NCI-H82 treated with DMSO at 0.1 percent for 48 hours (cell line): ENCODE data around the gene SH3RF3.

Source experiments
- DNase-seq: peaks from one replicate; lab custom pipeline; 2025; ENCODE audit not compliant: unreplicated experiment; lab: John Stamatoyannopoulos, UW

The SH3RF3 gene

GRCh38 chr2:109512076-109512475 lies 383.1 kb downstream of the SH3RF3 start:
- DNase-seq = no peak

- no peak for DNase-seq
Observed at GRCh38 chr2:109513230-109513629, 384.2 kb downstream of the SH3RF3 start.

- no peak for DNase-seq
Observed at GRCh38 chr2:109513749-109514588, 385.0 kb downstream of the SH3RF3 start.

- DNase-seq = no peak
Observed at GRCh38 chr2:109514857-109515256, 385.9 kb downstream of the SH3RF3 start.

GRCh38 chr2:109516445-109517117 lies 387.6 kb downstream of the SH3RF3 start:
- peak; percentile 2 for DNase-seq

- no peak for DNase-seq
Observed at GRCh38 chr2:109517118-109517889, 388.3 kb downstream of the SH3RF3 start.

GRCh38 chr2:109519513-109519912 lies 390.5 kb downstream of the SH3RF3 start:
- DNase-seq = no peak

- peak; percentile 61 for DNase-seq
Observed at GRCh38 chr2:109521233-109522062, 392.4 kb downstream of the SH3RF3 start.

GRCh38 chr2:109522063-109522374 lies 393.0 kb downstream of the SH3RF3 start:
- no peak for DNase-seq

GRCh38 chr2:109523121-109523520 lies 394.1 kb downstream of the SH3RF3 start:
- no peak for DNase-seq

- no peak for DNase-seq
Observed at GRCh38 chr2:109523536-109524361, 394.7 kb downstream of the SH3RF3 start.

GRCh38 chr2:109525836-109526235 lies 396.8 kb downstream of the SH3RF3 start:
- DNase-seq = no peak

GRCh38 chr2:109526442-109526970 lies 397.5 kb downstream of the SH3RF3 start:
- DNase-seq = no peak

GRCh38 chr2:109527079-109527478 lies 398.1 kb downstream of the SH3RF3 start:
- DNase-seq = no peak

GRCh38 chr2:109527846-109528705 lies 399.1 kb downstream of the SH3RF3 start:
- DNase-seq = no peak

- DNase-seq = no peak
Observed at GRCh38 chr2:109528811-109529501, 400.0 kb downstream of the SH3RF3 start.

- no peak for DNase-seq
Observed at GRCh38 chr2:109529532-109530449, 400.8 kb downstream of the SH3RF3 start.
